ENCODE data around the gene ATRN.

Gene ATRN

GRCh38 chr20:3539311-3540107, 68.7 kb downstream of the ATRN start:
- H3K36me3 Mint-ChIP-seq (ENCODE audit: low read depth) = peaks cover 34% of the 10 kb centered on the region

GRCh38 chr20:3541887-3542721, 71.3 kb downstream of the ATRN start:
- no peaks in the 10 kb centered on the region for H3K4me1 Mint-ChIP-seq
- no peak for TF ChIP-seq CTCF (IDR thresholded peaks at IDR 0.05; ENCODE audit: unreplicated experiment in 3 of 3)
- H3K4me3 Mint-ChIP-seq = no peak overlapping the region
- no peak overlapping the region for H3K27ac Mint-ChIP-seq
- no peaks in the 10 kb centered on the region for H3K27me3 Mint-ChIP-seq (ENCODE audit: low read depth)
- H3K36me3 Mint-ChIP-seq (ENCODE audit: low read depth) = peaks cover 44% of the 10 kb centered on the region
- H3K9me3 Mint-ChIP-seq = no peaks in the 10 kb centered on the region

More at GRCh38 chr20:3539311-3540107, 68.7 kb downstream of the ATRN start:
- no peak overlapping the region for H3K4me3 Mint-ChIP-seq
- H3K27ac Mint-ChIP-seq = no peak overlapping the region
- H3K9me3 Mint-ChIP-seq = no peaks in the 10 kb centered on the region
- H3K4me1 Mint-ChIP-seq = no peaks in the 10 kb centered on the region
- no peak for TF ChIP-seq CTCF (IDR thresholded peaks at IDR 0.05; ENCODE audit: unreplicated experiment in 3 of 3)
- H3K27me3 Mint-ChIP-seq (ENCODE audit: low read depth) = no peaks in the 10 kb centered on the region

GRCh38 chr20:3543901-3544507, 73.2 kb downstream of the ATRN start:
- H3K4me1 Mint-ChIP-seq = no peaks in the 10 kb centered on the region
- no peak overlapping the region for H3K27ac Mint-ChIP-seq
- H3K36me3 Mint-ChIP-seq (ENCODE audit: low read depth) = peaks cover 36% of the 10 kb centered on the region
- H3K27me3 Mint-ChIP-seq (ENCODE audit: low read depth) = no peaks in the 10 kb centered on the region
- H3K4me3 Mint-ChIP-seq = no peak overlapping the region
- TF ChIP-seq CTCF (IDR thresholded peaks at IDR 0.05; ENCODE audit: unreplicated experiment in 3 of 3) = no peak
- H3K9me3 Mint-ChIP-seq = no peaks in the 10 kb centered on the region

GRCh38 chr20:3545401-3545925, 74.6 kb downstream of the ATRN start:
- Mint-ChIP-seq H3K27ac (no peak overlapping the region), H3K4me1 (no peaks in the 10 kb centered on the region), H3K27me3 (ENCODE audit: low read depth) (no peaks in the 10 kb centered on the region), H3K9me3 (no peaks in the 10 kb centered on the region), H3K4me3 (no peak overlapping the region), H3K36me3 (ENCODE audit: low read depth) (peaks cover 28% of the 10 kb centered on the region)
- TF ChIP-seq CTCF (IDR thresholded peaks at IDR 0.05; ENCODE audit: unreplicated experiment in 3 of 3) = no peak

GRCh38 chr20:3547906-3548305, 77.1 kb downstream of the ATRN start:
- Mint-ChIP-seq H3K36me3 (ENCODE audit: low read depth) (peaks cover 36% of the 10 kb centered on the region), H3K4me3 (no peak overlapping the region), H3K27me3 (ENCODE audit: low read depth) (no peaks in the 10 kb centered on the region), H3K9me3 (no peaks in the 10 kb centered on the region), H3K4me1 (no peaks in the 10 kb centered on the region), H3K27ac (no peak overlapping the region)
- no peak for TF ChIP-seq CTCF (IDR thresholded peaks at IDR 0.05; ENCODE audit: unreplicated experiment in 3 of 3)

Data from nephron (organoid).